ENCODE results near the gene HSF2.

DNA sequence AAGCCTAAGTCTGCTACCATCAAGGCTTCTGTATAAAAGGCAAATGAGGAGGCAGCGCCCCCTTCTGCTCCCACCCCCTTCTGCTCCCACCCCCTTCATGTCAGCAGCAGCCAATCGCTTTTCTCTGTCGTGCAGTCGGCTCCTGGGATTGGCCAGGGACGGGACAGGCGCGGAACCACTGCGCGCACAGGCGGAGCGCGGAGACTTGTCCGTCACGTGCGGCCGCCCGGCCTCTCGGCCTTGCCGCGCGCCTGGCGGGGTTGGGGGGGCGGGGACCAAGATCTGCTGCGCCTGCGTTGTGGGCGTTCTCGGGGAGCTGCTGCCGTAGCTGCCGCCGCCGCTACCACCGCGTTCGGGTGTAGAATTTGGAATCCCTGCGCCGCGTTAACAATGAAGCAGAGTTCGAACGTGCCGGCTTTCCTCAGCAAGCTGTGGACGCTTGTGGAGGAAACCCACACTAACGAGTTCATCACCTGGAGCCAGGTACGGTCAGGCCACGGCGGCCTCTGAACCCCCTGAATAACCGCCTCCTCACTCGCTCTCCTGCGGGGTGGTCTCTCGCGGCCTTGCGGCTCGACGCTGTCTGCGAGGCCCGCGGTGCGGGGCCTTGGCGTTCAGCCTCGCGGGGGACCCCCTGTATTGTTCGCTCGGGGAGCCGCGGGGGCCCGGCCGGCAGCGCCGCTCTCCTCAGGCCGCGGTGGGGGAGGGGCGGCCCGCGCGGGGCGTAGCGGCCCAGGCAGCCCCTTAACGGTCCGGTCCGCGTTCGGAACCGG, at the start of gene HSF2:
- TF ChIP-seq, protein P1, sequence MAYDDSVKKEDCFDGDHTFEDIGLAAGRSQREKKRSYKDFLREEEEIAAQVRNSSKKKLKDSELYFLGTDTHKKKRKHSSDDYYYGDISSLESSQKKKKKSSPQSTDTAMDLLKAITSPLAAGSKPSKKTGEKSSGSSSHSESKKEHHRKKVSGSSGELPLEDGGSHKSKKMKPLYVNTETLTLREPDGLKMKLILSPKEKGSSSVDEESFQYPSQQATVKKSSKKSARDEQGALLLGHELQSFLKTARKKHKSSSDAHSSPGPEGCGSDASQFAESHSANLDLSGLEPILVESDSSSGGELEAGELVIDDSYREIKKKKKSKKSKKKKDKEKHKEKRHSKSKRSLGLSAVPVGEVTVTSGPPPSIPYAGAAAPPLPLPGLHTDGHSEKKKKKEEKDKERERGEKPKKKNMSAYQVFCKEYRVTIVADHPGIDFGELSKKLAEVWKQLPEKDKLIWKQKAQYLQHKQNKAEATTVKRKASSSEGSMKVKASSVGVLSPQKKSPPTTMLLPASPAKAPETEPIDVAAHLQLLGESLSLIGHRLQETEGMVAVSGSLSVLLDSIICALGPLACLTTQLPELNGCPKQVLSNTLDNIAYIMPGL (CRISPR knock-in tag; IDR thresholded peaks at IDR 0.05) = no peak; the same call in 1 of the 2 replicates
- TF ChIP-seq, protein P2, sequence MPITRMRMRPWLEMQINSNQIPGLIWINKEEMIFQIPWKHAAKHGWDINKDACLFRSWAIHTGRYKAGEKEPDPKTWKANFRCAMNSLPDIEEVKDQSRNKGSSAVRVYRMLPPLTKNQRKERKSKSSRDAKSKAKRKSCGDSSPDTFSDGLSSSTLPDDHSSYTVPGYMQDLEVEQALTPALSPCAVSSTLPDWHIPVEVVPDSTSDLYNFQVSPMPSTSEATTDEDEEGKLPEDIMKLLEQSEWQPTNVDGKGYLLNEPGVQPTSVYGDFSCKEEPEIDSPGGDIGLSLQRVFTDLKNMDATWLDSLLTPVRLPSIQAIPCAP (CRISPR knock-in tag; IDR thresholded peaks at IDR 0.05) = no peak
- TF ChIP-seq ELF4 (CRISPR knock-in tag; IDR thresholded peaks at IDR 0.05; ENCODE audit: low read depth) (0 out of 2 replicates have a peak, but pooled peaks have one; percentile 16), ZNF121 (CRISPR knock-in tag; IDR thresholded peaks at IDR 0.05) (no peak)
